Fibroblast of skin of right quadriceps (primary cell): ENCODE results near the gene IFNE.
"Not testable (repeated sequence)": the region's sequence is repeated elsewhere in the genome, so short reads cannot be mapped to it uniquely, and the experiment has no call there.

Experiments
- DNase-seq: peaks from one replicate; pipeline ENCODE4 v3.0.0-alpha.2; 2013

The IFNE gene

GRCh38 chr9:21481470-21482056 is 550 bp downstream of the IFNE start:
- no peak for DNase-seq

DNA sequence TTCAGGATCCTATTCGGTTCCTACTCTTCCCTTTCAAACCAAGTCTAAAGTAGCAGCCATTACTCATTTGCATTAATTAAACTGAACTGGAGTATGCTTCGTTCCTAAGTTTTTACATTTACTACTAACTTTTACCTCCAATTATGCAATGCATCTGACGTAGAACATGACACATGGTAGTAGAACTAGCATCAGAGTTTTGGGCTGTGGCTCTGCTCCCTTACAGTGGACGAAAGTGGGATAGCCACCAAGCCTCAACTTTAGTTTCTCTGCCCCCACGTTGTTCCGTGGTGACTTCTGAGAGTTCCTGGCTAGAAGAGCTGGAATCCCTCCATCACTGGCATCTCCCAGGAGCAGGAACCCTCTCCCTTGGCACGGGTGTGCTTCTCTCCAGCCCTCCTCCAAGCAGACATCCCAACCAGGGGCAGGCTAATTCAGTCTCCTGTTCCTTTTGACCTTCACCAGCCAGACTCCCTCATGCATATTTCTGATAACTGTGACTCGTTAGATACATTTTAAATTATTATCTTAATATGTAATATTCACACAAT is 2.9 kb downstream of the IFNE start:
- no peak for DNase-seq

- DNase-seq = no peak
Observed at GRCh38 chr9:21477466-21477865, 4.6 kb downstream of the IFNE start.

- no peak for DNase-seq
Observed at GRCh38 chr9:21473236-21473635, 8.9 kb downstream of the IFNE start.

GRCh38 chr9:21470126-21470525 is 12.0 kb downstream of the IFNE start:
- no peak for DNase-seq

- DNase-seq = peak; percentile 65
Observed at GRCh38 chr9:21465859-21466518, 16.1 kb downstream of the IFNE start.

DNA sequence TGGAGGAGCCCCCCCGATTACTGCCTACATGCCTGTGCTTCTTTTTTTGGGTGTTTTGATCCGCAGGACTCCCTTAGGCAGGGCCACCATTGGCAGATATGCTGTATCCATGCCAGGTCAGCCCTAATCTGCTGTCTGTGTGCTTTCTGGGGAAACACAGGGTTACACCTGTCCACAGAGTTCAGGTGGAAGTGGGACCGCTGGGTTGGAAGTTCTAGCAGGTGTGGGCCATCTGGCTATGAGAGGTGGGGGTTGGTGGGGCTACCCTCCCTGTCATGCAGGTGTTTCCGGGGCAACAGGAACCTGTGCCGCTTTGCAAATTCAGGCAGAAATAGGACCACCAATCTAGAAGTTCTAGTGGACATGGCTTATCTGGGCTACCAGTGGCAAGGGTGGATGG is 17.0 kb downstream of the IFNE start:
- no peak for DNase-seq

GRCh38 chr9:21461377-21461776 is 20.7 kb downstream of the IFNE start:
- DNase-seq = no peak

GRCh38 chr9:21455320-21455719 is 26.8 kb downstream of the IFNE start:
- peak; percentile 9 for DNase-seq

DNA sequence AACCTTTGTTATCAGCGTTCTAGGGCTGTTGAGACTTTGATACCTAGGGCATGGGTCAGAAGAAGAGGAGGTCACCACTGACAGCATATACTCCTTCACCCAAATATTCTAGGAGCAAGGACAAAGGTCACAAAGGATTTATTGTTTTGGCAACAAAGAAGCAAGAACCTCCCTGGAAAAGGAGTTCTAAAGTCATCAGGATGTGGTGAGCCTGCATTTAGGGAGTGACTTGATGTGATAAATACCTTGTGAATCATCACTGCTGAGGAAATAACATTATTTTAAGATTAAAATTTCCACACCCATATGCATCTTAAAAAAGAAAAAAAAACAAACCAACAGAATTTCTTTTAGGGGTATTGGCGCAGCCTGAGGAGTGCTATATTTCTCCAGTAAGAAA is 28.0 kb downstream of the IFNE start:
- peak; percentile 45 for DNase-seq

GRCh38 chr9:21452681-21453080 is 29.4 kb downstream of the IFNE start:
- no peak for DNase-seq

GRCh38 chr9:21450733-21451394 is 31.2 kb downstream of the IFNE start:
- DNase-seq = peak; percentile 52

- DNase-seq = not testable (repeated sequence)
Observed at GRCh38 chr9:21449312-21449711, 32.8 kb downstream of the IFNE start.

DNA sequence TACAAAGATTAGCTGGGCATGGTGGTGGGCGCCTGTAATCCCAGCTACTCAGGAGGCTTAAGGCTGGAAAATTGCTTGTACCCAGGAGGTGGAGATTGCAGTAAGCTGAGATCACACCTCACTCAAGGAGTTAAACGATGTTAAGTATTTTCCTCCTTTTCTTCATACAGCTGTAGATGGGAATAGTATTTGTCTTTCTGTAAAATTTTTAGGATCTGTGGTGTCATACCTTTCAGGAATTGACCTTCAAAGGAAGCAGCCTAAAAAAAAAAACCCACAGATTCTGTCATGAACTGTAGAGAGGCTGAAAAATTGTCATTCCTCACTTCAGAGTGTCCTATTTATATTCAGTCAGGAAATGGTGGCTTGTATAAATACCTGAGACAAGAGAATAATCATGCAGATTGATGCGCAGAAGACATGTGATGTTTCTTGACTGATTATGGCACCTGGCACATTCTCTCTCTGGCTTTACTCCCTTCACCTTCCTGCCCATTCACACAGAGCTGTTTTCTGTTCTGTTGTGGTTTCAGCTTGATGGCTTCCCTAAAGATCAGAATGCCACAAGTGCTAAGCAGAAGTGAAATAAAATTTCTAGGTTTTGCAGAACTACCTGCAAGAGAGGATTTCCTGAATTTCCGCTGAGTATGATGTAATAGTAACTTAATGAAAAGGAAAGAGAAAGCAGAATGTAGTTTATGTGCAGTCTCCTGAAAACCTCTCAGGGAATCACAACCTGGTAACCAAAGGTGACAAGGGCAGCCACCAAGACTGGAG is 38.1 kb downstream of the IFNE start:
- no peak for DNase-seq

- DNase-seq = no peak
Observed at GRCh38 chr9:21440139-21440538, 42.0 kb downstream of the IFNE start, which contains the start of gene IFNA1. IFNA1 (plus strand) TSS chr9:21440439; CDS start chr9:21440508, 69 bp downstream.

- DNase-seq = not testable (repeated sequence)
Observed at GRCh38 chr9:21435015-21435383, 47.1 kb downstream of the IFNE start.

- DNase-seq = peak; percentile 67
Observed at GRCh38 chr9:21434202-21435014, 47.7 kb downstream of the IFNE start.

DNA sequence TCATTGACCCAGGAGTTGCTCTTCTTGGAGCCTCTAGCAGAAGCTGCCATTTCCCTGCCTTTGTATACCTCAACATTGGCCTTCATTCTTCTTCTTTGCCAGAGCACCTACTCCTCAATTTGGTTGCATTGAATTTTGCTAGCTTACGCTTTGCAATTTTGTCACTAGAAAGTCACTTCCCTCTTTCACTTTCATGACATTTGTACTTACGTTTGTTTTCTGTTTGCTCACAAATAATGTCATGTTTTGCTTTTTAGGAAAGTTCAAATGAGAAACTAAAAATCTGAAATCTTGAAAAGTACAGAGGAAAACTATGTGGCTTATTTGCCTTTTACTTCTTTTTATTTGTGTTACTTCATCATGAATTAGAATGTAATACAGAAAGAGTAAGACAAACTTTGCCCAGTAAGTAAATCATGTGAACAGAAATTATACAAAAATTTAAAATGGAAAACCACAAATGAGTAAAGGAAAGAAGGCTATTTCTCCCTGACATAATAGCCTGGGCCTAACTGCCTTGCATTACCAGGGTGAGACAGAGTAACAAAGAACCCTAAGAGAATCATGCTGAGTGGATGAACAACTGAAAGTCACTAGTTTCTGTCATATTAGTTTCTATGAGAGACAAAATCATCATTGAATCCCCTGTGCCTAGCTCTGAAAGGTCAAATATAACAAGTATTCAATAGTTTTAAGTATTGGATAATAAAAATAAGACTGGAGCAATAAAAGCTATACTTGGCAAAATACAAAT is 49.3 kb downstream of the IFNE start:
- no peak for DNase-seq
